Loucy (cell line): Measurements from ENCODE around the gene RHEX.

Experiments
- CTCF ChIP-seq: fragments of 200-600 bp; sonication (generic); conservative IDR thresholded peaks from 2 replicates; pipeline ENCODE4 v1.5.1; 2014; ENCODE audit warnings: mild to moderate bottlenecking, antibody characterized with exemption, low read length
- EZH2phosphoT487 ChIP-seq: fragments of 200-600 bp; IDR thresholded peaks from 2 replicates; pipeline ENCODE4 v1.6.1; 2018; ENCODE audit warnings: antibody characterized with exemption, mild to moderate bottlenecking, moderate library complexity, borderline replicate concordance

GRCh38 chr1:206116191-206116872 lies 63.4 kb downstream of the RHEX start:
- TF ChIP-seq CTCF = no peak
- no peak for TF ChIP-seq EZH2phosphoT487
